Measurements from ENCODE around the gene TIMM17A.

TIMM17A gene
- long read RNA-seq, donor 1, transcript TIMM17A-201 (6 exons, 1,659 nt): major isoform, 32 of 56 reads
- long read RNA-seq, donor 1, partial matches to known transcripts: 22 of 56 reads
- long read RNA-seq, donor 1, other reads (novel, unspliced or antisense): 0 of 56 reads
- long read RNA-seq, donor 2, transcript TIMM17A-201 (6 exons, 1,659 nt): major isoform, 24 of 26 reads
- long read RNA-seq, donor 2, partial matches to known transcripts: 0 of 26 reads
- long read RNA-seq, donor 2, other reads (novel, unspliced or antisense): 0 of 26 reads
- long read RNA-seq, donor 3, transcript TIMM17A-201 (6 exons, 1,659 nt): major isoform, 7 of 15 reads
- long read RNA-seq, donor 3, partial matches to known transcripts: 6 of 15 reads
- long read RNA-seq, donor 3, other reads (novel, unspliced or antisense): 0 of 15 reads
- long read RNA-seq, donor 4, transcript TIMM17A-201 (6 exons, 1,659 nt): major isoform, 25 of 36 reads
- long read RNA-seq, donor 4, partial matches to known transcripts: 5 of 36 reads
- long read RNA-seq, donor 4, other reads (novel, unspliced or antisense): 0 of 36 reads
- long read RNA-seq, donor 5, transcript TIMM17A-201 (6 exons, 1,659 nt): major isoform, 24 of 43 reads
- long read RNA-seq, donor 5, partial matches to known transcripts: 15 of 43 reads
- long read RNA-seq, donor 5, other reads (novel, unspliced or antisense): 0 of 43 reads
- long read RNA-seq, donor 6, transcript TIMM17A-201 (6 exons, 1,659 nt): major isoform, 18 of 18 reads
- long read RNA-seq, donor 6, partial matches to known transcripts: 0 of 18 reads
- long read RNA-seq, donor 6, other reads (novel, unspliced or antisense): 0 of 18 reads
- long read RNA-seq, donor 7, transcript TIMM17A-201 (6 exons, 1,659 nt): major isoform, 30 of 39 reads
- long read RNA-seq, donor 7, partial matches to known transcripts: 5 of 39 reads
- long read RNA-seq, donor 7, other reads (novel, unspliced or antisense): 0 of 39 reads
- long read RNA-seq, donor 8, transcript TIMM17A-201 (6 exons, 1,659 nt): major isoform, 25 of 42 reads
- long read RNA-seq, donor 8, partial matches to known transcripts: 13 of 42 reads
- long read RNA-seq, donor 8, other reads (novel, unspliced or antisense): 0 of 42 reads

GRCh38 chr1:201955009-201955728, at the start of gene TIMM17A:
TSS of gene TIMM17A (plus strand) at chr1:201955503. CDS start at chr1:201955527, 24 bp downstream.
- peak; percentile 89 for DNase-seq

DNA sequence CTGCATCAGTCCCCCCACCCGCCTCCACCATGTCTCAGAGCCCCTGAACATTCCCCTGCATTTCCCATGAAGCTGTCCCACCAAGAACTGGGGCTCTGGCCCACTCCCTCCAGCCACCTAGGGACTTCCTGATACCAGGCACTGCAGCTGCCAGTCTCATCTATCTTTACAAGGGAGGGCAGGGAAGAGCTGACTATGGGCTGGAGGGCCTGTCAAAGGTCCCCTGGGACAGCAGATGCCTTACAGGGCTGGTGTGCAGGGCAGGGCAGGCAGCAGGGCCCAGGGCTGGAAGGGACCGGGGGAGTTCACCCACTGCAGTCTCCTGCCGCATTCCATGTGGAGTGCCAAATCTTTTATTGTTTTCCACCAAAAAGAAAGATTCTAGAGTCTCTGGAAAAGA, 49.0 kb upstream of the TIMM17A start:
- DNase-seq: no peak

GRCh38 chr1:201907621-201908020, 47.7 kb upstream of the TIMM17A start:
- no peak for DNase-seq

GRCh38 chr1:201911826-201912571, 43.3 kb upstream of the TIMM17A start:
- DNase-seq: no peak

GRCh38 chr1:201912832-201913231, 42.5 kb upstream of the TIMM17A start:
- DNase-seq: no peak

- DNase-seq: no peak
These were observed 40.7 kb upstream of the TIMM17A start for GRCh38 chr1:201914456-201915235.

DNA sequence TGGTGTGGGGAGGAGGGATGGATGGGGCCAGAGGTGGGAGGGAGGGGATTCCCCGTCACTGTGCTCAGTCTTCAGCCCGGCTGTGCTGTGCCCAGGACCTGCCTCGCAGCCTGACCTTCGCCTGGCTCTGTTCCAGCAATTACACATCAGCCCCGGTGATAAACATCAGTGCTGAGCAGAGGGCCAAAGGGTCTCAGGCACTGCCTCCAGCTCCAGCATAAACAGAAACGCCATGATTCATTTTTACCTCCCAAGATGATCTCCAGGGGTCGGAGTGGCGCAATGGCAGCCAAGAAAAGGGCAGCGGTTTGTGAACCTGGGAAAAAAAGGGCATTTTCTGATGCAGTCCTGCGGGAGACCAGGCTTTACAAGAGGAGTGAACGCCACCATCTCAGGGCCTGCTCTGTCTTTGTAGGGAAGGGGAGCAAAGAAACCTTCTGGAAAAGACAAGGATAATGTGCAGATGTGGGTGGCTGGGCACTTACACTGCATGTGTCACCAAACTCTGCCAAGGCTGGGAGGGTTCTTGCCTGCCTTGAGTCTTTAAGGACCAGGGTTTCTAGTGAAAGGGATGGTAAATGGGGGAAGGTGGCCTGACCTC, 38.6 kb upstream of the TIMM17A start:
- peak; percentile 54 for DNase-seq

DNA sequence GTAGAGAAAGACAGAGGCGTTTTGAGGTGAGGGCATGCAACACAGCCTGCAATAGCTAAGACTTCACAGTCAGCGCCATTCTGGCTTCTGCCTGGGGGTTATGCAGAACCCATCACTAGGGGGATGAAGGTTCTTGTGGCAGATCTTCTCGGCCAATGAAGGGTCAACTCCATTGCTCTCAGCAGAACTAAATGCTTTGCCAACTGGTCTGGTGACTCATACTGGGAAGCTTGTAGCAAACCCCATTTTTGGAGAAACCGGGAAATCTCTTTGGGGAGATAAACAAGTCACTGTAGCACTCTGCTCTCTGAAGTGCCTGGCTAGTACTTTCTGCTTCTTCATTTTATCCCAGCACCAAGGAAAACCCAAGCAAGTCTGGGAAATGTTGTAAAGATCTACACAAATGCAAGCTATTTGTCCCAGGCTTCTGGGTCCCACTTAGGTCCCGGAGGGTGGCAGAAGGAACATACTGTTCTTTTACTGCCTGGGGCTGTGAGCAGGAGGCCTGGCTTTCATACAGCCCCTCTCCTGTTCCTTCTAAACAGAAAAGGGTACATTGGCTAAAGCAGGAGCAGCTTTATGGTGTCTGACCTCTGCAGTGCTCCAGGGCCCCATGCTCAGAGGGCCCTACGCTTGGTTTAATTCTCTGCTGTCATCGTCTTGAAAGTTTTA, 37.8 kb upstream of the TIMM17A start:
- no peak for DNase-seq

DNA sequence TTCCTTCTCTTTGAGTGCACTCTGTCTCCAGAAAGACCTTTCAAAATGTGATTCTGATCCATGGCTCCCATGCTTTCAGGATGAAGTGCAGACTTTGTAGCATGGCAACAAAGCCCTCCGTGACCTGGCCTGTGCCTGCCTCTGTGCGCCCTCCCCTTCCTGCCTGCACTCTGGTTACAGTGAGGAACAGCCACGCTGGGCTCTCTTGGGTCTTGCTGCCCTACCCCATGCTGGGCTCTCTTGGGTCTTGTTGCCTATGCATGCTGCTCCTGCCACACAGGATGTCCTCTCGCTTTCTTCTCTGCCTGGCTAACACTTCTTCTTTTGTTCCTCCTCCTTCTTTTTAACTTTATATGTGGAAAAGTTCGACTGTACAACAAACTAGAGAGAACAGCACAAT, 37.0 kb upstream of the TIMM17A start:
- DNase-seq: no peak

GRCh38 chr1:201921952-201922558, 33.2 kb upstream of the TIMM17A start:
- DNase-seq: no peak

DNA sequence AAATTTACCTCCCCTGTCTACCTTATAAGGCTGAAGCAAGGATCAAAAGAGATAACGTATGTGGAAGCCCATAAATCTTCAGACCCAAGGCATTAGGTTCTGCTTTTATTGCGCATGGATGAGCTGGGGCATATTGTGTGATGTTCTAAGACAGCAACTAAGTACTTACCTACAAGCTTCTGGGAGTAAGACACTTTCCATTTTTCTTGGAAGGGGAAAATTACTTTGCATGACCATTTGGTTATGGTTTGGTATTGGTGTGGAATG, 30.1 kb upstream of the TIMM17A start:
- no peak for DNase-seq

GRCh38 chr1:201925981-201926645, 29.2 kb upstream of the TIMM17A start:
- DNase-seq: no peak

DNA sequence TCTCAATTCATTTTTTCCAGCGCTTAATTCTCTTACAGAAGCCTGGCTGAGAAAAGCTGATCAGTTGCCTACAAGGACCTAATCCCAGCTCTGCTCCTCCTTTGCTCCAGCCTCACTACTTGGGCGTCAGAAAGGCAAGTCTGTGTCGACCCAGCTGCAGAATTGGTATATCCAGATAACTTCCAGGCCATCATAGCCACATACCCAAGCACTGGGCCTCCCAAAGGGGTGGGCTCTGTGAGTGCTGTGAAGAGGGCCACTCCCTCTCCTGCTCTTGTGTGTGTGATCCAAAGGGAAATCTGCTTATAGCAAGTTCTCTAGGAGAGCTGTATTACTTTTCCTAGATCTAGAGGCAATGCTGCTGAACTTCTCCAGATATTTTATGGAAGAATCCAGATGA, 27.0 kb upstream of the TIMM17A start:
- no peak for DNase-seq

GRCh38 chr1:201930137-201930536, 25.2 kb upstream of the TIMM17A start:
- DNase-seq: no peak

GRCh38 chr1:201930803-201931202, 24.5 kb upstream of the TIMM17A start:
- DNase-seq: no peak

DNA sequence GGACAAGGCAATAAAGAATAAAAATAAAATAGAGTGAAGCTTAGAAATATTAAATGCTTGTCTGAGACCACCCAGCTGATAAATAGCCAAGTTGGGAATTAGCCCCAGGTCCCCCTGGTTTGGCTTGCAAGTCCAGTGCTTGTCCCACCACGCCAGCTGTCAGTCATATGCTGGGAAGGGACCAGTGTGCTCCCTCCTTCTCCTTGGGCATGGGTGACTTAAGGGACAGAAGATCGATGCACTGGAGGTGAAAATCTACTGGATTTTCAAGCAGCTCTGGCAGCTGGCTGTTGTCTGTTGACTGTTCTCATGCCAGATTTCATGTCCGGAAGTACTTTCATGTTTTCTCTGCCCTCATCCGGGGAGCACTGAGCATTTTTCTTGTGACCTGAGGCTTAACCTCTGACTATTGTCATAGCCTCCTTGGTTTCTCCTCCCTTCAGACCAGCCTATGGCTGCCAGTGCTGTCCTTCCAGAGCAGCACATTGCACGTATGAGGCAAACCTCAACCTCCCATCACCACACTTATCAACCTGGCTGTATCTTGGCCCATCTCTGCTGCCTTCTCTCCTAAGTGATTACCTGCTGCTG, 21.4 kb upstream of the TIMM17A start:
- no peak for DNase-seq

DNA sequence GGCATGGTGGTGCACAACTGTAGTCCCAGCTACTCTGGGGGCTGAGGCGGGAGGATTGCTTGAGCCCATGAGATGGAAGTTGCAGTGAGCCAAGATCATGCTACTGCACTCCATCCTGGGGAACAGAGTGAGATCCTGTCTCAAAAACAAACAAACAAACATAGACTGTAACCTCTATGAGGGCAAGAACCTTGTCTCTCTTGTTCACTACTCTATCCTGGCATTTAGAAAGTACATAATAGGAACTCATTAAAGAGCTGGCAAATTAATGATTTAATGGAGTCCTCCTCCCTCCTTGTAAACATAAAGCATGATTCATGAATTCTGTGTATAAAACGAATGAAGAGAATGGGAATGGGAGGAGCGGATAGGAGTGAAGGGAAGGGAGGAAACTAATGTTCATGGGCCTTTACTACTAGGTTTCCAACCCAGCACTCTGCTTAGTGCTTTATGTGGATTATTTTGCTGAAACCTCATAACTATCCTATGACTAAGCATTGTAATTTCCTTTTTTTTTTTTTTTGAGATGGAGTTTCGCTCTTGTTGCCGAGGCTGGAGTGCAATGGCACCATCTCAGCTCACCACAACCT, 17.6 kb upstream of the TIMM17A start:
- DNase-seq: no peak

- DNase-seq: no peak
These were observed 16.8 kb upstream of the TIMM17A start for GRCh38 chr1:201938440-201939035.
